HL-60 (cell line): ENCODE results near the gene TRAM2.

ENCODE experiments used
- DNase-seq, 2 experiments: peaks; one replicate each; pipeline ENCODE4 v3.0.0-alpha.2; 2010 to 2020; ENCODE audit warnings: low read depth in 1 of 2, low spot score in 1 of 2
- H3K27ac ChIP-seq: fragments of 250-450 bp; sonication (Bioruptor Pico); replicated peaks from 2 replicates; pipeline ENCODE4 v1.5.1; 2020; ENCODE audit warnings: mild to moderate bottlenecking, moderate library complexity
- H3K27me3 ChIP-seq: fragments of 250-450 bp; sonication (Bioruptor Pico); 2 replicates; pipeline ENCODE4 v1.5.1; 2021; ENCODE audit warnings: mild to moderate bottlenecking, moderate library complexity; ENCODE audit not compliant: insufficient read depth, poor library complexity, severe bottlenecking
- H3K4me3 ChIP-seq: replicated peaks from 2 replicates; pipeline ENCODE4 v1.5.1; 2011; ENCODE audit warnings: mild to moderate bottlenecking, control low read depth, low read length; ENCODE audit not compliant: insufficient read depth
- GABPA ChIP-seq: IDR thresholded peaks from 2 replicates; pipeline ENCODE4 v1.6.1; 2012; ENCODE audit warnings: low read depth
- POLR2AphosphoS5 ChIP-seq: IDR thresholded peaks from 2 replicates; pipeline ENCODE4 v1.6.1; 2012; ENCODE audit warnings: low read depth
- SPI1 ChIP-seq: IDR thresholded peaks from 2 replicates; pipeline ENCODE4 v1.6.1; 2012; ENCODE audit warnings: low read depth, mild to moderate bottlenecking, borderline replicate concordance
- TF ChIP-seq, protein P1 (sequence below): IDR thresholded peaks from 2 replicates; pipeline ENCODE4 v1.6.1; 2012; ENCODE audit warnings: low read depth; ENCODE audit not compliant: insufficient replicate concordance
- TF ChIP-seq, protein P2 (sequence below): IDR thresholded peaks from one replicate; pipeline ENCODE4 v1.5.1; 2011; ENCODE audit warnings: low read length, control low read depth, inconsistent platforms; ENCODE audit not compliant: insufficient read depth

TRAM2 gene

DNA sequence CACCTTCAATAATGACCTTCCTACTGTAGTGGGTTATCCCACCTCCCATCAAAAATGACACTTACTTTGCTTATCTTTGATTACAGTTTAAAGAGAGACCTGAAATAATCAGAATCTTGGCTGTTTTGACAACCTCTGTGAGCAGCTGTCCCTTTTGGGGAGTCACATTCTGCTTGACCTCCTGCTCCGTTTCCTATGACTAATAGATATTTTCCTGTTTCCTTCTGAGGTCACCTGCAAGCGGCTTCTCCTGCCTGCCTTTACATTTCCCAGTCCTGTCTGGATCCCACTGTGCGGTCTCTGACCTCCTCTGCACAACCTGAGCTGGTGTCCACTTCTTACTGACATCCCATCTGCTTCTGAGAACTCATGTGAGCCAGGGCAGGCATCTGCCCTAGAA lies 54.2 kb downstream of the TRAM2 start:
- no peak for DNase-seq
- Histone ChIP-seq H3K27me3 (no peaks in the 10 kb centered on the region), H3K4me3 (no peak overlapping the region), H3K27ac (no peak overlapping the region)
- TF ChIP-seq GABPA (no peak), POLR2AphosphoS5 (no peak), SPI1 (no peak)
- TF ChIP-seq, protein P1, sequence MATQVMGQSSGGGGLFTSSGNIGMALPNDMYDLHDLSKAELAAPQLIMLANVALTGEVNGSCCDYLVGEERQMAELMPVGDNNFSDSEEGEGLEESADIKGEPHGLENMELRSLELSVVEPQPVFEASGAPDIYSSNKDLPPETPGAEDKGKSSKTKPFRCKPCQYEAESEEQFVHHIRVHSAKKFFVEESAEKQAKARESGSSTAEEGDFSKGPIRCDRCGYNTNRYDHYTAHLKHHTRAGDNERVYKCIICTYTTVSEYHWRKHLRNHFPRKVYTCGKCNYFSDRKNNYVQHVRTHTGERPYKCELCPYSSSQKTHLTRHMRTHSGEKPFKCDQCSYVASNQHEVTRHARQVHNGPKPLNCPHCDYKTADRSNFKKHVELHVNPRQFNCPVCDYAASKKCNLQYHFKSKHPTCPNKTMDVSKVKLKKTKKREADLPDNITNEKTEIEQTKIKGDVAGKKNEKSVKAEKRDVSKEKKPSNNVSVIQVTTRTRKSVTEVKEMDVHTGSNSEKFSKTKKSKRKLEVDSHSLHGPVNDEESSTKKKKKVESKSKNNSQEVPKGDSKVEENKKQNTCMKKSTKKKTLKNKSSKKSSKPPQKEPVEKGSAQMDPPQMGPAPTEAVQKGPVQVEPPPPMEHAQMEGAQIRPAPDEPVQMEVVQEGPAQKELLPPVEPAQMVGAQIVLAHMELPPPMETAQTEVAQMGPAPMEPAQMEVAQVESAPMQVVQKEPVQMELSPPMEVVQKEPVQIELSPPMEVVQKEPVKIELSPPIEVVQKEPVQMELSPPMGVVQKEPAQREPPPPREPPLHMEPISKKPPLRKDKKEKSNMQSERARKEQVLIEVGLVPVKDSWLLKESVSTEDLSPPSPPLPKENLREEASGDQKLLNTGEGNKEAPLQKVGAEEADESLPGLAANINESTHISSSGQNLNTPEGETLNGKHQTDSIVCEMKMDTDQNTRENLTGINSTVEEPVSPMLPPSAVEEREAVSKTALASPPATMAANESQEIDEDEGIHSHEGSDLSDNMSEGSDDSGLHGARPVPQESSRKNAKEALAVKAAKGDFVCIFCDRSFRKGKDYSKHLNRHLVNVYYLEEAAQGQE, result no peak
- TF ChIP-seq, protein P2, sequence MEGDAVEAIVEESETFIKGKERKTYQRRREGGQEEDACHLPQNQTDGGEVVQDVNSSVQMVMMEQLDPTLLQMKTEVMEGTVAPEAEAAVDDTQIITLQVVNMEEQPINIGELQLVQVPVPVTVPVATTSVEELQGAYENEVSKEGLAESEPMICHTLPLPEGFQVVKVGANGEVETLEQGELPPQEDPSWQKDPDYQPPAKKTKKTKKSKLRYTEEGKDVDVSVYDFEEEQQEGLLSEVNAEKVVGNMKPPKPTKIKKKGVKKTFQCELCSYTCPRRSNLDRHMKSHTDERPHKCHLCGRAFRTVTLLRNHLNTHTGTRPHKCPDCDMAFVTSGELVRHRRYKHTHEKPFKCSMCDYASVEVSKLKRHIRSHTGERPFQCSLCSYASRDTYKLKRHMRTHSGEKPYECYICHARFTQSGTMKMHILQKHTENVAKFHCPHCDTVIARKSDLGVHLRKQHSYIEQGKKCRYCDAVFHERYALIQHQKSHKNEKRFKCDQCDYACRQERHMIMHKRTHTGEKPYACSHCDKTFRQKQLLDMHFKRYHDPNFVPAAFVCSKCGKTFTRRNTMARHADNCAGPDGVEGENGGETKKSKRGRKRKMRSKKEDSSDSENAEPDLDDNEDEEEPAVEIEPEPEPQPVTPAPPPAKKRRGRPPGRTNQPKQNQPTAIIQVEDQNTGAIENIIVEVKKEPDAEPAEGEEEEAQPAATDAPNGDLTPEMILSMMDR, result no peak

DNA sequence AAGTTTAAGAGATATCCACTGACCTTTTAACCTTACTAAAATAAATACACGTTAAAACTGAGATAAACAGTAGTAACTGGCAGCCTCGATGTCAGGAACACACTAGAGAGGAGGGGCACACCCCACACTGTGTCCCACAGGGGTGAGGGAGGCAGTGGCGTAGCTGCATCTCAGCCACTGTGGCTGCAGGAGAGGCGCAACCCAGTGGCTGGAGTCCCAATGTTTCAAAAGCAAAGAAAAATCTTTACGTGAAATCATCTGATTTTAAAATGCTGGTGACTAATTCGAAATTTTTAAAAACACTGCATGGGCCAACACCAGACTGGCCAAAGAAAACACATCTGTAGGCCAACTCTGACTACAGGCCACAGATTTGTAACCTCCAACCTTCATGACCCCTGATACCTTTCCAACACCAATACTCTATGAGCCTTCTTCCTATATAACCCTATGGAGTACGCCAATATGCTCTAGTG lies 54.7 kb downstream of the TRAM2 start:
- DNase-seq, result no peak
- Histone ChIP-seq H3K27me3 (no peaks in the 10 kb centered on the region), H3K4me3 (no peak overlapping the region), H3K27ac (no peak overlapping the region)
- TF ChIP-seq POLR2AphosphoS5 (no peak), GABPA (no peak), SPI1 (no peak)
- TF ChIP-seq, protein P2, result no peak
- TF ChIP-seq, protein P1, result no peak

DNA sequence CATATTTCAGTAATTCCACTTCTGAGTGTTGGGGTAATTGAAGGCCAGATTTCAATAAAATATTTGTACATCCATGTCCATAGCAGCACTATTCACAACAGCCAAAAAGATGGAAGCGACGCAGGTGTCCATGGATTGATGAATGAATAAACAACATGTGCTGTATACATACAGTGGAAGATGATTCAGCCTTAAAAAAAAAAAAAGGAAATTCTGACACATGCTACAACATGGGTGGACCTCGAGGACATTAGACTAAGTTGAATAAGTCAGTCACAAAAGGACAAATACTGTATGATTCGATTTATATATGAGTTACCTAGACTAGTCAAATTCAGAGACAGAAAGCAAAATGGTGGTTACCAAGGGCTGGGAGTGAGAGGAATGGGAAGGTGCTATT lies 57.2 kb downstream of the TRAM2 start:
- Histone ChIP-seq H3K4me3 (no peak overlapping the region), H3K27ac (no peak overlapping the region), H3K27me3 (no peaks in the 10 kb centered on the region)
- TF ChIP-seq, protein P1, result no peak
- TF ChIP-seq GABPA (no peak), POLR2AphosphoS5 (no peak), SPI1 (no peak)
- TF ChIP-seq, protein P2, result no peak
- no peak for DNase-seq
